Renal pelvis (tissue), 4 donors: ENCODE results near the gene PRKCH. TPM values are rescaled to one million over a fixed set of nuclear protein-coding genes. Genes with fewer than 3 reads are reported as not detected.
"Not testable (repeated sequence)": the region's sequence is repeated elsewhere in the genome, so short reads cannot be mapped to it uniquely, and the experiment has no call there.

Experiments
- DNase-seq: peaks from one replicate; pipeline ENCODE4 v3.0.0-alpha.2; 2013
- polyA plus RNA-seq, 3 donors: library from polyadenylated mRNA; unstranded; fragments of 120-200 nt; gene quantifications; one replicate each; pipeline ENCODE4 v1.2.1, GENCODE V29; 2013; ENCODE audit not compliant: insufficient read length in 3 of 3

PRKCH gene
- polyA plus RNA-seq, 3 donors, result 15.5 to 22.6 (median 15.8) TPM

GRCh38 chr14:61388976-61389576 is 67.7 kb downstream of the PRKCH start:
- no peak for DNase-seq

- no peak for DNase-seq
Measured at GRCh38 chr14:61391119-61391518, 69.7 kb downstream of the PRKCH start.

- DNase-seq, result no peak
Measured at GRCh38 chr14:61392297-61392696, 70.9 kb downstream of the PRKCH start.

DNA sequence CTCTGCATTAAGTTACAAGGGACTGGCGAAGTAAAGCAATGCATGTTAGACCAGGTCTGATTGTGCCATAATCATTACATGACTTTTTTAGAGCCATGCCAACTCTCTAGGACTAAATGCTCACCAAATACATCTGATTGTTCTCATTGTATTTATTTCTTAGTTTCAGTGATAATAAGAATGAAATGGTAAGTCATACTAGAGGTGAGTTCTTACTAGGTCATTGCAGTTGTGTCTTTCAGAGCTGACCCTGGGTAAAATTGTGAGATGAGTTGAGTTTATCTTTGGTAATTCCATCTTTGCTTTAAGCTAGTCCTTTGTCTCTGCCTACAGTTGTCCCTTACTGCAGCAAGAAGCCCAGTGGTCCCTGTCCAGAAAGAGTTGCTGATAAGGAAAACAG is 73.2 kb downstream of the PRKCH start:
- no peak for DNase-seq

DNA sequence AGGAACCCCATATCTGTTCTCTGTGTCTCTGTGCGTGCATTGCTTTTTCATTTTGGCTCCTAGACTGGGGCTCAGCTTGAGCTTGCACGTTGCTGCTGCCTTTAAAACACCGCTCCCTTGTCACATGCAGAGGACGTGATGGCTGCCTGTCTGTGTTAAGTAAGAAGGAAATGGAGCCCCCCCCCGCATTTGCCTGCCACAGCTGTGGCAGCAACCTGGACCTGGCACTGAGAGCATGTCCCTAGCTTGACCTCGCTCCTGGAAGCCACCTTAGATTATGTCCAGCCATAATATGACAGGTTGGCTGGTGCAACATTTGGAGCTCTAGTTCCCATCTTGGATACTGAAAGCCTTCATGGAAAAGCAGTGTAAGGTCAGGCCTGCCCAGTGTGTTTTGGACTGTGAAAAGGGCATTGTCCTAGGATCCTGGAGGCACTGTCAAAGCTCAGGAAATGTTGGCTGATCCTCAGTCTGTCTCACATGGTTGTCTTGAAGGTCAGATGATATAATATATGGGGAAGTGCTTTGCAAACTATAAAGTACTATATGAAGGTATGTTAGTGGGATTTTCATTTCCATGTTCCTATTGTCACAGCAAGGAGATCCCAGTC is 73.8 kb downstream of the PRKCH start:
- DNase-seq, result no peak

GRCh38 chr14:61396279-61396678 is 74.9 kb downstream of the PRKCH start:
- DNase-seq, result no peak

DNA sequence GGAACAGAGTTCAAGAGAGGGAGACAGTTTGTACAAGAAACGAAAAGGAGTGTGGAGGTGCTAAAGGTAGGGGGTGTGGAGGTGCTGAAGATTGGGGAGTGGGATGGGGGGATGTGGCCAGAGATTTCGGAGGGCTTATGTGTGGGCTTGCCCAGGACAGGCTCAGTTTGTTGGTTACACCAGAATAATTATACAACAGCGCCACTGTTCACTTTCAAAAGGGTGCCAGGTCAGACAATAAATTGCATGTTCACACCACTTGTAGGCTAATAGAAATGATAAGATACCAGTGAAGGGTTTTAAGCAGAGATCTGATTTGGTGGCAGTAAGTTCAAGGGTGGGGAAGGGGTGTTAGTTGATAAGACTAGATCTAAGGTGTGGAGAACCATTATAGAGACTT is 75.3 kb downstream of the PRKCH start:
- no peak for DNase-seq

GRCh38 chr14:61397615-61398014 is 76.2 kb downstream of the PRKCH start:
- DNase-seq, result no peak

DNA sequence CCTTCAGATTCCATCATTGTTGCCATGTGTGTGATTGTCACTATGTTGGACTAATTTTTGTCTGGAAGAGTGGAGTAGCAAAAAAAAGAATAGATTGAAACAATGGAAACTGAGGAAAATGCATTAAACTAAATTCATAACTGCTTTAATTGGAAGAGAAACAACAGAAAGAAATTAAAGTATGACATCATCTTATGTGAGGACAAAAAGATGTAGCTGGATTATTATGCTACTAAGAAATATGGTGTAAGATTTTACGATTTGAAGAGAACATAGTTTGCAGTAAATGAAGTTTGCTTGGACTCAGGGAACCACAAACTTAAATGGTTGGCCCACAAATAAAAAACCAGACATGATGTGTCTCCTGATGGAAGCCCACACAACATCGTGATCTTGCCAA is 76.8 kb downstream of the PRKCH start:
- no peak for DNase-seq

DNA sequence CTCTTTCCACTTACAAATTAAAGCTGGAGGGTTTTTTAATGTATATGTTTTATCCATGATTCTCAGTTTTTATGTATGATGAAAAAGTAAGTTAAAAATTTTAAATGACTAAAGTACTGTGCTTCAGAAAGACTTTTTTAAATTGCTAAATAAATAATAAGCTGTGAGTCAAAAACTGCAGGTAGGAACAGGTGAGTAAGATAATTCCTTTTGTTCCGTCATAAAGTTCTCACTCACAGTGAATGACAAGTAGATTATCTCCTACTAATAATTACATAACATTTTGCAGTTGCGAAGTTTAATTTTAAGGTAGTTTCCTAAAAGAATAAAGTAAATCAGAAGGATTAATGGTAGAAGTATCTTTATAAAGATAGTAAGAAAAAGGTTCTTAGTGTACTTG is 78.0 kb downstream of the PRKCH start:
- DNase-seq, result no peak

GRCh38 chr14:61401461-61401860 is 80.1 kb downstream of the PRKCH start:
- DNase-seq, result no peak

- no peak for DNase-seq
Measured at GRCh38 chr14:61403411-61403810, 82.0 kb downstream of the PRKCH start.

DNA sequence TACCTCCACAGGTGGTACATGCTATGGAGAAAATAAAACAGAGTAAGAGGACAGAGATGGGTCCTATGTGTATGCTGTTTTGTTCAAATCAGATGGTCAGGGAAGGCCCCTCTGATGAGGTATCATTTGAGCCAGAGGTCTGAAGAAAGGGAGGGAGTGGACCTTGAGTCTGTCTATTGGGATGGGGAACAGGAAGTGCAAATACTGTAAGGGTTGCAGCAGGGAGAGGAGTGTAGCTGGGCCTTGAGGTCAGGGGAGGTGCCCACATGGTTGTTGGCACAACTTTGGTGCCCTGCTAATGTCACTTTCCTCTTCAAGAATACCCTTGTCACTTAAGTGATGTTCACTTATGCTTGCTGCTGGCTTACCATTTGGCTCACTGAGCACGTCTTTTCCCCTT is 83.3 kb downstream of the PRKCH start:
- DNase-seq, result no peak

DNA sequence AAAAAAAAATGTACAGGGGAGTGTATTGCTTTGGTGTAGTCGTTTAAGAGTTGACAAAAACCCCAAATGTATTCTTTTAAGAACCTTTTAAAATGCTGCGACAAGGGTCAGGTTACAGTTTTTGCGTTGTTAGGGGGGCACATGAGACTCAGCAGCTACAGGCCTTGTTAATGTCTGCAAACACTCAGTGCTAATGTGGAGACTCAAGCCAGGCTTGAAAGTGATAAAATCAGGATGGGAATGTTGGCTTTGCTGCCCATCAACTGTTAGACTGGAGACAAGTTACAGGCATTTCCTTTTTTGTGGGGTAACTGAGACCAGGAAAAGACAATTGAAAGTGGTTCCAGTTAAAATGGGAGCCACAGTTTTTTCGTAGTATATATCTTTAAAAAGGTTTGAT is 84.8 kb downstream of the PRKCH start:
- DNase-seq, result no peak

- no peak for DNase-seq
Measured at GRCh38 chr14:61406675-61407074, 85.3 kb downstream of the PRKCH start.

DNA sequence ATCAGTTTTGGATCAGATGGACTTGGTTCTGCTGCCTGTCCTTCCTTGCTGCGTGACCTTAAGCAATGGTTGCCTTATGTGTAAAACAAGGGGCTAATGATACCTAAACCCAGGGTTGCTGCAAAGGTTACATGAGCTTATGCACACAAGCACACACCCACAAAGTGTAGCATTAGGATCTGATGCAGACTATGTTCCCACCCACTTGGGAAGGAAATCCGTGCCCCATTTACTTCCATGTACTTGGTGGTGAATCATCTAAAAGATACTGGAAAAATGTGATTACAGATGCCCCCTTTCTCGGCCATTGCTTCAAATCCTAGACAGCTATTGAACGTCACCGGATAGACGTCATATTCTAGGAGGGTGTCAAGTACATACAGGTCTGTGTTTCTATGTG is 87.1 kb downstream of the PRKCH start:
- DNase-seq, result no peak

GRCh38 chr14:61409782-61410181 is 88.4 kb downstream of the PRKCH start:
- DNase-seq, result no peak

GRCh38 chr14:61415934-61416333 is 94.6 kb downstream of the PRKCH start:
- not testable (repeated sequence) for DNase-seq

GRCh38 chr14:61416591-61416990 is 95.2 kb downstream of the PRKCH start:
- no peak for DNase-seq

- DNase-seq, result no peak
Measured at GRCh38 chr14:61417141-61417540, 95.8 kb downstream of the PRKCH start.

DNA sequence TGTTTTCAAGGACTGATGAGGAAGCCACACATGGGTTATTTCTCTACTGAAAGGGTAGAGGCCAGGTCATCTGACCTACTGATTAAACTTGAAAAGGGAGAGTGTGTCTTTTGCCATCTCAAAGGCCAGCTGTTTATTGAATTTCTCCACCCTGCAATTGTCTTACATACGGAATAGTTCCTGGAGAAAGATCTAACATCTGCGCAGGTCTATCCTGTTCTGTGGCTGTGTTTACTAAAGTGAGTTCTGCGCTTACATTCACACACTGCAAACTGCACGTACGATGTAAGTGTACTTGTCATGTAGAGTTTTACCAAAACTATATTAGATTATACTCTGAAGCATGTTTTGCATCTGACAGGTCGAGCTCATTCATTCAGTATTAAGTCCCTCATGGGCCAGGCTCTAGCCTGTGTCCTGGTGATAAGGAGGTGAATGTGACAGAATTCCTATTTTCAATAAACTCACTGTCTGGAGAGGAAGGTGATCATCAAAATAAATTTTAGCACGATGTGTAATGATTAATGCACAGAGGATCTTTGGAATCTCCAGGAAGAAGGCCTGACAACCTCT is 96.6 kb downstream of the PRKCH start:
- no peak for DNase-seq

DNA sequence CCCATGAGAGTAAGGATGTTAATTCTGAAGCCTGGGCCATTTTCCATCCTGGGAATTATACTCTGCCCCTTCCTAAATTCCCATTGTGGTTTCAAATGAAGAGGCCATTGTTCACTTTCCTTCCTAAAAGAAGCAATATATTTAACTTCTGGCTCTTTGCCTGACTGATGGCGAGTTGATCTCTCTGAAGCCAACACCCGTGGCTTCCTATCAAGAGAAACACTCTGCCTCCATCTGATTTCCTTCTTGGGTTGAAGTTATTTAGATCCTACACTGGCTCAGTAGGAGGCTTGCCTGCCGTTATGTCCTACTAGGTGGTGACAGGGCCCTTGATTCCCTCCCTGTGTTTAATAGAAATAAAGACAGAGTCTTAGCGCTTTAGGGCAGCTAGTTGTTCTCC is 97.4 kb downstream of the PRKCH start:
- DNase-seq, result no peak

- no peak for DNase-seq
Measured at GRCh38 chr14:61419201-61419600, 97.8 kb downstream of the PRKCH start.

GRCh38 chr14:61420326-61420725 is 98.9 kb downstream of the PRKCH start:
- DNase-seq, result no peak
